Right renal pelvis (tissue), 4 donors: Measurements from ENCODE around the gene ANKRD40CL. TPM values are rescaled to one million over a fixed set of nuclear protein-coding genes. Genes with fewer than 3 reads are reported as not detected.

ENCODE experiments used
- DNase-seq, 4 donors: peaks; one replicate each; pipeline ENCODE4 v3.0.0-alpha.2; 2013; ENCODE audit warnings: low read depth in 4 of 4, low spot score in 3 of 4, missing footprints in 1 of 4
- polyA plus RNA-seq, 4 donors: library from polyadenylated mRNA; unstranded; fragments of 120-200 nt; gene quantifications; one replicate each; pipeline ENCODE4 v1.2.1, GENCODE V29; 2013; ENCODE audit not compliant: insufficient read length in 4 of 4

Gene ANKRD40CL
- polyA plus RNA-seq, 4 donors, result 0.17 to 0.37 (median 0.18) TPM; not detected in 1

- peak; percentile 90 to 93 (median 92) for DNase-seq
Measured at GRCh38 chr17:50719144-50719923, 48.0 kb downstream of the ANKRD40CL start, which contains the start of gene LUC7L3. Gene LUC7L3 (plus strand): TSS chr17:50719603. CDS start chr17:50719733, 130 bp downstream.

- DNase-seq, result no peak
Measured at GRCh38 chr17:50715471-50715870, 51.8 kb downstream of the ANKRD40CL start.

- no peak for DNase-seq
Measured at GRCh38 chr17:50712641-50713040, 54.7 kb downstream of the ANKRD40CL start.

Other genes starting within 250 kb of the ANKRD40CL start
- gene EPN3, start 234.8 kb downstream of the ANKRD40CL start, polyA plus RNA-seq, result 10 to 100 TPM; 10.1 to 12.9 (median 10.9) TPM
- gene SPATA20, start 220.3 kb downstream of the ANKRD40CL start, polyA plus RNA-seq, result 10 to 100 TPM; 52.2 to 62.3 (median 53.7) TPM
- 1 to 10 TPM; 6.5 to 7.4 (median 6.9) TPM for gene CACNA1G, start 206.8 kb downstream of the ANKRD40CL start, polyA plus RNA-seq
- 10 to 100 TPM in 1 of 4 donors, 1 to 10 TPM in 3; 6.9 to 11.3 (median 9.7) TPM for gene ABCC3, start 132.6 kb downstream of the ANKRD40CL start, polyA plus RNA-seq
- 10 to 100 TPM; 41.0 to 51.6 (median 49.3) TPM for gene ANKRD40, start 59.6 kb downstream of the ANKRD40CL start, polyA plus RNA-seq
- 100 to 1,000 TPM; 493 to 644 (median 630) TPM for gene LUC7L3, start 47.9 kb downstream of the ANKRD40CL start, polyA plus RNA-seq
- 1 to 10 TPM in 3 of 4 donors, under 1 TPM in 1; 0.89 to 1.6 (median 1.3) TPM for gene WFIKKN2, start 68.1 kb upstream of the ANKRD40CL start, polyA plus RNA-seq
- gene TOB1, start 98.8 kb upstream of the ANKRD40CL start, polyA plus RNA-seq, result 10 to 100 TPM; 36.9 to 63.5 (median 43.3) TPM